K562 (cell line): Measurements from ENCODE around the gene LRRC10.

Experiments
- ASH1L ChIP-seq: fragments of 450-650 bp; IDR thresholded peaks from 2 replicates; pipeline ENCODE4 v1.6.1; 2018; ENCODE audit warnings: borderline replicate concordance, mild to moderate bottlenecking, low read depth; ENCODE audit not compliant: partially characterized antibody
- CHCHD3 ChIP-seq: fragments of 250-450 bp; sonication (Bioruptor Pico); IDR thresholded peaks from 2 replicates; pipeline ENCODE4 v2.1.2; 2022; ENCODE audit warnings: mild to moderate bottlenecking
- JUN ChIP-seq, 2 experiments: sonication (generic) in 1 of 2; formaldehyde crosslinking in 1 of 2; IDR thresholded peaks; 2 replicates each; pipeline versions ENCODE4 v1.6.1 to v1.8.0; 2012 to 2022; ENCODE audit warnings: borderline replicate concordance in 2 of 2, mild to moderate bottlenecking in 2 of 2, improper control_type of control experiment in 1 of 2, low read depth in 1 of 2, low read length in 1 of 2, missing genetic modification reagents in 1 of 2
- LEF1 ChIP-seq: fragments of 450-650 bp; IDR thresholded peaks from 2 replicates; pipeline ENCODE4 v1.6.1; 2016; ENCODE audit warnings: mild to moderate bottlenecking
- NFE2 ChIP-seq: IDR thresholded peaks from 2 replicates; pipeline ENCODE4 v1.6.1; 2014; ENCODE audit warnings: antibody characterized with exemption, low read depth
- NFYB ChIP-seq: IDR thresholded peaks from 2 replicates; pipeline ENCODE4 v1.6.1; 2011; ENCODE audit warnings: mild to moderate bottlenecking, moderate library complexity; ENCODE audit not compliant: insufficient read length; ENCODE audit errors: extremely low read depth
- PHF8 ChIP-seq: fragments of 200-600 bp; sonication (generic); IDR thresholded peaks from 2 replicates; pipeline ENCODE4 v1.6.1; 2012; ENCODE audit warnings: mixed run types, mild to moderate bottlenecking, inconsistent platforms, low read length, moderate library complexity, borderline replicate concordance
- TSC22D4 ChIP-seq: fragments of 450-650 bp; IDR thresholded peaks from 2 replicates; pipeline ENCODE4 v1.6.1; 2016; ENCODE audit warnings: missing genetic modification characterization, missing biosample characterization, control low read depth
- USF2 ChIP-seq: sonication (generic); formaldehyde crosslinking; IDR thresholded peaks from 2 replicates; pipeline ENCODE4 v1.5.0; 2020; ENCODE audit warnings: missing genetic modification reagents
- ZNF121 ChIP-seq: sonication (generic); formaldehyde crosslinking; conservative IDR thresholded peaks from 2 replicates; pipeline ENCODE4 v1.8.0; 2022; ENCODE audit warnings: missing genetic modification reagents
- TF ChIP-seq, protein P1 (sequence below), 3 experiments: IDR thresholded peaks in 2 of 3; conservative IDR thresholded peaks in 1 of 3; 2 replicates each; pipeline ENCODE4 v1.5.1; 2011 to 2012; ENCODE audit warnings: low read length in 3 of 3, mild to moderate bottlenecking in 3 of 3, control low read depth in 2 of 3, improper control_type of control experiment in 1 of 3, inconsistent platforms in 1 of 3, low read depth in 1 of 3, mixed read lengths in 1 of 3, moderate library complexity in 1 of 3; ENCODE audit not compliant: insufficient read depth in 2 of 3
- TF ChIP-seq, protein P2 (sequence below): sonication (generic); formaldehyde crosslinking; IDR thresholded peaks from 2 replicates; pipeline ENCODE4 v1.8.0; 2022; ENCODE audit warnings: mild to moderate bottlenecking, missing genetic modification reagents
- TF ChIP-seq, protein P3 (sequence below): sonication (generic); formaldehyde crosslinking; IDR thresholded peaks from 2 replicates; pipeline ENCODE4 v1.8.0; 2022; ENCODE audit warnings: mild to moderate bottlenecking, missing genetic modification reagents

DNA sequence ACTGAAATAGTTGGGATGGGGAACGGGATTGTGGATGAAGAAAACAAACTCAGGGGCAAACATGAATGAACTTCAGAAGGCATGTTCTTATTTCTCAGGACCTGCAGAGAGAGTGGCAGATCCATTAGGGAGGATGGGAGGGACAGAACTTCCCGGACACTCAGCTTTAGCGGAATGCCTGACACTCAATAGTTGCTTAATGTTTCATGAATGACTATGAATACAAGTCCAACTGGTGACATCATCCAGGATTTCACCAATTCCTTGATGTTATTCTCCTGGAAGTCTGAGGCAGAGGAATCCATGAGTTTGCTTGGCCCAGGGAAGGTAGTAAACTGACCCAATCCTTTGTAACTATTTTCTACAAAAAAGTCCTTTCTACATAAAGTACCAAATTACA is 37.8 kb upstream of the LRRC10 start:
- TF ChIP-seq, protein P1, sequence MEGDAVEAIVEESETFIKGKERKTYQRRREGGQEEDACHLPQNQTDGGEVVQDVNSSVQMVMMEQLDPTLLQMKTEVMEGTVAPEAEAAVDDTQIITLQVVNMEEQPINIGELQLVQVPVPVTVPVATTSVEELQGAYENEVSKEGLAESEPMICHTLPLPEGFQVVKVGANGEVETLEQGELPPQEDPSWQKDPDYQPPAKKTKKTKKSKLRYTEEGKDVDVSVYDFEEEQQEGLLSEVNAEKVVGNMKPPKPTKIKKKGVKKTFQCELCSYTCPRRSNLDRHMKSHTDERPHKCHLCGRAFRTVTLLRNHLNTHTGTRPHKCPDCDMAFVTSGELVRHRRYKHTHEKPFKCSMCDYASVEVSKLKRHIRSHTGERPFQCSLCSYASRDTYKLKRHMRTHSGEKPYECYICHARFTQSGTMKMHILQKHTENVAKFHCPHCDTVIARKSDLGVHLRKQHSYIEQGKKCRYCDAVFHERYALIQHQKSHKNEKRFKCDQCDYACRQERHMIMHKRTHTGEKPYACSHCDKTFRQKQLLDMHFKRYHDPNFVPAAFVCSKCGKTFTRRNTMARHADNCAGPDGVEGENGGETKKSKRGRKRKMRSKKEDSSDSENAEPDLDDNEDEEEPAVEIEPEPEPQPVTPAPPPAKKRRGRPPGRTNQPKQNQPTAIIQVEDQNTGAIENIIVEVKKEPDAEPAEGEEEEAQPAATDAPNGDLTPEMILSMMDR (IDR thresholded peaks at IDR 0.05 in 2 of 3, conservative IDR thresholded peaks at IDR 0.05 in 1 of 3; ENCODE audit: insufficient read depth in 2 of 3, low read depth in 1 of 3, low read length in 3 of 3) = no peak
- TF ChIP-seq ASH1L (no peak), ZNF121 (CRISPR knock-in tag) (no peak), USF2 (CRISPR knock-in tag) (no peak), LEF1 (no peak), TSC22D4 (tag) (no peak), NFYB (no peak), CHCHD3 (no peak), NFE2 (no peak), PHF8 (no peak), JUN (IDR thresholded peaks at IDR 0.05; ENCODE audit: borderline replicate concordance, low read depth, low read length) (no peak), JUN (CRISPR knock-in tag; IDR thresholded peaks at IDR 0.05; ENCODE audit: borderline replicate concordance) (no peak)
- TF ChIP-seq, protein P2, sequence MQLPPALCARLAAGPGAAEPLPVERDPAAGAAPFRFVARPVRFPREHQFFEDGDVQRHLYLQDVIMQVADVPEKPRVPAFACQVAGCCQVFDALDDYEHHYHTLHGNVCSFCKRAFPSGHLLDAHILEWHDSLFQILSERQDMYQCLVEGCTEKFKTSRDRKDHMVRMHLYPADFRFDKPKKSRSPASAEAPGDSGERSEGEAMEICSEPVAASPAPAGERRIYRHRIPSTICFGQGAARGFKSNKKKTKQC = no peak
- TF ChIP-seq, protein P3, sequence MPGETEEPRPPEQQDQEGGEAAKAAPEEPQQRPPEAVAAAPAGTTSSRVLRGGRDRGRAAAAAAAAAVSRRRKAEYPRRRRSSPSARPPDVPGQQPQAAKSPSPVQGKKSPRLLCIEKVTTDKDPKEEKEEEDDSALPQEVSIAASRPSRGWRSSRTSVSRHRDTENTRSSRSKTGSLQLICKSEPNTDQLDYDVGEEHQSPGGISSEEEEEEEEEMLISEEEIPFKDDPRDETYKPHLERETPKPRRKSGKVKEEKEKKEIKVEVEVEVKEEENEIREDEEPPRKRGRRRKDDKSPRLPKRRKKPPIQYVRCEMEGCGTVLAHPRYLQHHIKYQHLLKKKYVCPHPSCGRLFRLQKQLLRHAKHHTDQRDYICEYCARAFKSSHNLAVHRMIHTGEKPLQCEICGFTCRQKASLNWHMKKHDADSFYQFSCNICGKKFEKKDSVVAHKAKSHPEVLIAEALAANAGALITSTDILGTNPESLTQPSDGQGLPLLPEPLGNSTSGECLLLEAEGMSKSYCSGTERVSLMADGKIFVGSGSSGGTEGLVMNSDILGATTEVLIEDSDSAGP = no peak
